BE2C (cell line): Measurements from ENCODE around the gene DIP2C.

ENCODE experiments used
- DNase-seq: peaks from one replicate; pipeline ENCODE4 v3.0.0-alpha.2; 2020
- H3K27me3 ChIP-seq: fragments of 250-450 bp; sonication (Bioruptor Pico); 2 replicates; pipeline ENCODE4 v1.5.1; 2020; ENCODE audit warnings: mild to moderate bottlenecking
- H3K36me3 ChIP-seq: fragments of 250-450 bp; sonication (Bioruptor Pico); 2 replicates; pipeline ENCODE4 v1.5.1; 2020; ENCODE audit warnings: mild to moderate bottlenecking
- H3K4me1 ChIP-seq: fragments of 250-450 bp; sonication (Bioruptor Pico); 2 replicates; pipeline ENCODE4 v1.5.1; 2020
- H3K4me3 ChIP-seq: 2 replicates; pipeline ENCODE4 v1.5.1; 2011; ENCODE audit warnings: low read depth, low read length
- H3K9me3 ChIP-seq: fragments of 250-450 bp; sonication (Bioruptor Pico); 2 replicates; pipeline ENCODE4 v1.5.1; 2020
- TF ChIP-seq, protein P1 (sequence below): IDR thresholded peaks from 2 replicates; pipeline ENCODE4 v1.5.1; 2012; ENCODE audit warnings: mild to moderate bottlenecking, low read depth, low read length

The DIP2C gene

GRCh38 chr10:411603-412002, 277.9 kb downstream of the DIP2C start:
- H3K27me3 ChIP-seq = no peaks in the 10 kb centered on the region
- no peaks in the 10 kb centered on the region for H3K9me3 ChIP-seq
- TF ChIP-seq, protein P1, sequence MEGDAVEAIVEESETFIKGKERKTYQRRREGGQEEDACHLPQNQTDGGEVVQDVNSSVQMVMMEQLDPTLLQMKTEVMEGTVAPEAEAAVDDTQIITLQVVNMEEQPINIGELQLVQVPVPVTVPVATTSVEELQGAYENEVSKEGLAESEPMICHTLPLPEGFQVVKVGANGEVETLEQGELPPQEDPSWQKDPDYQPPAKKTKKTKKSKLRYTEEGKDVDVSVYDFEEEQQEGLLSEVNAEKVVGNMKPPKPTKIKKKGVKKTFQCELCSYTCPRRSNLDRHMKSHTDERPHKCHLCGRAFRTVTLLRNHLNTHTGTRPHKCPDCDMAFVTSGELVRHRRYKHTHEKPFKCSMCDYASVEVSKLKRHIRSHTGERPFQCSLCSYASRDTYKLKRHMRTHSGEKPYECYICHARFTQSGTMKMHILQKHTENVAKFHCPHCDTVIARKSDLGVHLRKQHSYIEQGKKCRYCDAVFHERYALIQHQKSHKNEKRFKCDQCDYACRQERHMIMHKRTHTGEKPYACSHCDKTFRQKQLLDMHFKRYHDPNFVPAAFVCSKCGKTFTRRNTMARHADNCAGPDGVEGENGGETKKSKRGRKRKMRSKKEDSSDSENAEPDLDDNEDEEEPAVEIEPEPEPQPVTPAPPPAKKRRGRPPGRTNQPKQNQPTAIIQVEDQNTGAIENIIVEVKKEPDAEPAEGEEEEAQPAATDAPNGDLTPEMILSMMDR = no peak
- DNase-seq = no peak
- no peaks in the 10 kb centered on the region for H3K36me3 ChIP-seq
- H3K4me3 ChIP-seq = no peak overlapping the region
- H3K4me1 ChIP-seq = no peaks in the 10 kb centered on the region

GRCh38 chr10:409408-410040, 279.9 kb downstream of the DIP2C start:
- no peak for DNase-seq
- Histone ChIP-seq H3K9me3 (no peaks in the 10 kb centered on the region), H3K4me1 (no peaks in the 10 kb centered on the region), H3K4me3 (no peak overlapping the region), H3K27me3 (no peaks in the 10 kb centered on the region), H3K36me3 (no peaks in the 10 kb centered on the region)
- TF ChIP-seq, protein P1 = no peak

- Histone ChIP-seq H3K4me3 (no peak overlapping the region), H3K36me3 (no peaks in the 10 kb centered on the region), H3K27me3 (no peaks in the 10 kb centered on the region), H3K4me1 (no peaks in the 10 kb centered on the region), H3K9me3 (no peaks in the 10 kb centered on the region)
- no peak for DNase-seq
- TF ChIP-seq, protein P1 = no peak
Observed at GRCh38 chr10:408236-408635, 281.2 kb downstream of the DIP2C start.

GRCh38 chr10:406976-407375, 282.5 kb downstream of the DIP2C start:
- Histone ChIP-seq H3K27me3 (no peaks in the 10 kb centered on the region), H3K9me3 (no peaks in the 10 kb centered on the region), H3K4me3 (no peak overlapping the region), H3K4me1 (no peaks in the 10 kb centered on the region), H3K36me3 (no peaks in the 10 kb centered on the region)
- TF ChIP-seq, protein P1 = no peak
- no peak for DNase-seq

GRCh38 chr10:405648-406047, 283.8 kb downstream of the DIP2C start:
- Histone ChIP-seq H3K4me3 (no peak overlapping the region), H3K36me3 (no peaks in the 10 kb centered on the region)
- TF ChIP-seq, protein P1 = no peak

DNA sequence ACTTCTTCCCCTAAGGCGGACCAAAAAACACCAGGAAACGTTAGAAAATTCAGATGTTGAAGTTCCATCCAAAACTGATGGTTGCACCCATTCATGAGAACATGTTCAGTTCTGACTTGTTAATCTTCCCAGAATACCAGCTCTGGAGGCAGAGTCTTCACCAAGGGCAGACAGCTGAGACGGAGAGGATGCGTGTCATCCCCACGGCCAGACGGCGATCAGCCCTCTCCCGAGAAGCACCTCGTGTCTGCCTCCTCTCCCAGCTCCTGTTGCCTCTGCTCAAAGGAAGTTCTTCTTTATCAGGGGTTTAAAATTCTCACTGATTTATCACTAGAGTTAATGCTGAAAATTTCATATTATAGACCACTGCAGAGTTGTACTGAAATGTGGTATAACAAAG, 284.5 kb downstream of the DIP2C start:
- Histone ChIP-seq H3K4me1 (no peaks in the 10 kb centered on the region), H3K36me3 (no peaks in the 10 kb centered on the region), H3K4me3 (no peak overlapping the region), H3K27me3 (no peaks in the 10 kb centered on the region), H3K9me3 (no peaks in the 10 kb centered on the region)
- DNase-seq = no peak
- TF ChIP-seq, protein P1 = no peak

More at GRCh38 chr10:405648-406047, 283.8 kb downstream of the DIP2C start:
- Histone ChIP-seq H3K27me3 (no peaks in the 10 kb centered on the region), H3K4me1 (no peaks in the 10 kb centered on the region), H3K9me3 (no peaks in the 10 kb centered on the region)
- DNase-seq = no peak
